HG03439 (cell line): ENCODE measurements around the gene SP3.

Experiments
- ATAC-seq: cut with Tn5 transposase; IDR thresholded peaks from one replicate; pipeline ENCODE4 v1.9.1; 2021; ENCODE audit warnings: mild to moderate bottlenecking, moderate library complexity; ENCODE audit not compliant: unreplicated experiment

Gene SP3

GRCh38 chr2:173943738-173944137 lies 21.4 kb downstream of the SP3 start:
- ATAC-seq = no peak

GRCh38 chr2:173942861-173943523 lies 22.2 kb downstream of the SP3 start:
- ATAC-seq = no peak

GRCh38 chr2:173941567-173941966 lies 23.6 kb downstream of the SP3 start:
- no peak for ATAC-seq

GRCh38 chr2:173940208-173941020 lies 24.8 kb downstream of the SP3 start:
- ATAC-seq = no peak

GRCh38 chr2:173938700-173939384 lies 26.3 kb downstream of the SP3 start:
- ATAC-seq = no peak

GRCh38 chr2:173935305-173935704 lies 29.9 kb downstream of the SP3 start:
- no peak for ATAC-seq

GRCh38 chr2:173934895-173935294 lies 30.3 kb downstream of the SP3 start:
- no peak for ATAC-seq

GRCh38 chr2:173931751-173932150 lies 33.4 kb downstream of the SP3 start:
- ATAC-seq = no peak

- ATAC-seq = no peak
Observed at GRCh38 chr2:173929441-173929840, 35.7 kb downstream of the SP3 start.

GRCh38 chr2:173926875-173927274 lies 38.3 kb downstream of the SP3 start:
- ATAC-seq = no peak

- ATAC-seq = no peak
Observed at GRCh38 chr2:173924285-173924684, 40.9 kb downstream of the SP3 start.

- ATAC-seq = no peak
Observed at GRCh38 chr2:173922760-173923159, 42.4 kb downstream of the SP3 start.

- no peak for ATAC-seq
Observed at GRCh38 chr2:173922068-173922467, 43.1 kb downstream of the SP3 start.

GRCh38 chr2:173914055-173914927 lies 50.9 kb downstream of the SP3 start:
- no peak for ATAC-seq

GRCh38 chr2:173909846-173910245 lies 55.3 kb downstream of the SP3 start:
- no peak for ATAC-seq

GRCh38 chr2:173906626-173907025 lies 58.5 kb downstream of the SP3 start:
- ATAC-seq = no peak

GRCh38 chr2:173903601-173904394 lies 61.4 kb downstream of the SP3 start:
- ATAC-seq = no peak

- ATAC-seq = peak; percentile 57
Observed at GRCh38 chr2:173898996-173899395, 66.2 kb downstream of the SP3 start.

- peak; percentile 79 for ATAC-seq
Observed at GRCh38 chr2:173898178-173898668, 67.0 kb downstream of the SP3 start.

GRCh38 chr2:173896755-173897154 lies 68.4 kb downstream of the SP3 start:
- no peak for ATAC-seq
